NCI-H774 (cell line): ENCODE results near the gene UPF3A.
"Not testable (repeated sequence)": the region's sequence is repeated elsewhere in the genome, so short reads cannot be mapped to it uniquely, and the experiment has no call there.

ENCODE experiments used
- DNase-seq: peaks from one replicate; lab custom pipeline; 2025; lab: John Stamatoyannopoulos, UW

Gene UPF3A

DNA sequence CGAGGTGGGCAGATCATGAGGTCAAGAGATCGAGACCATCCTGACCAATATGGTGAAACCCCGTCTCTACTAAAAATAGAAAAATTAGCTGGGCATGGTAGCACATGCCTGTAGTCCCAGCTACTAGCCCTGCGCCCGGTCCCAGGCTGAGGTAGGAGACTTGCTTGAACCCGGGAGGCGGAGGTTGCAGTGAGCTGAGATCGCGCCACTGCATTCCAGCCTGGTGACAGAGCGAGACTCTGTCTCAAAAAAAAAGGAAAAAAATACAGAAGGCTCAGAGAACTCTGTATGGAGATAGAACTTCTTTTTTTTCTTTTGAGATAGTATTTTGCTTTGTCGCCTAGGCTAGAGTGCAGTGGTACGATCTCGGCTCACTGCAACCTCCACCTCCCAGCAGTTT lies 17.1 kb upstream of the UPF3A start:
- not testable (repeated sequence) for DNase-seq

DNA sequence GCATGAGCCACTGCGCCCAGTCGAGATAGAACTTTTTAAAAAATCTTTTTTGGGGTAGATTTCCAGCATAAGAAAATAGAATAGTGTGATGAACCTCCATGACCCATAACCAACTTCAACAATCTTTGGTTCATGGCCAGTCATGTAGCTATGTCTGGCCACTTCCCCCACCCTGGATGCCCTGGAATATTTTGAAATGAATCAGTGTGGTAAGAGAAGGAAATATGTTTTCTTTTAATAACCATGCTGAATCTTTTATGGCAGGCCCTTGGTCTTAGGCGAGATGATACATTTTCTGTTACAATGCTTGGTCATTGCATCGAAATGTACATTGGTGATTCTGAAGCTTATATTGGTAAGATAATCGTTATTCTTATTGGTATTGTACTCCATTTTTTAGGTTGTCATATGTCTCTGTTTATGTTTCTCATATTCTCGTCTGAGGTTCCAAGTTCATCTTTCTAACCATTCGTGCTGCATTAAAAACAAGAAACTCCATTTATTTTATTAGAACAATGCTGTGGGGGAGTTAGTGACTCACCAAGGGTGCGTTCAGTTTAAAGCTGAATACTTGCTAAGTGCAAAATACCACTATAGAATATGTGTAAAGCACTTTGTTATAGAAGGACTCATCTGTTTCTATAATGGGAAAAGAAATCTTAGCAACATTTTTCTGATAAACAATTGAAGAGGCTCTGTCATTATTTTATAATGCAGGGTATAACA lies 16.4 kb upstream of the UPF3A start:
- DNase-seq = no peak

DNA sequence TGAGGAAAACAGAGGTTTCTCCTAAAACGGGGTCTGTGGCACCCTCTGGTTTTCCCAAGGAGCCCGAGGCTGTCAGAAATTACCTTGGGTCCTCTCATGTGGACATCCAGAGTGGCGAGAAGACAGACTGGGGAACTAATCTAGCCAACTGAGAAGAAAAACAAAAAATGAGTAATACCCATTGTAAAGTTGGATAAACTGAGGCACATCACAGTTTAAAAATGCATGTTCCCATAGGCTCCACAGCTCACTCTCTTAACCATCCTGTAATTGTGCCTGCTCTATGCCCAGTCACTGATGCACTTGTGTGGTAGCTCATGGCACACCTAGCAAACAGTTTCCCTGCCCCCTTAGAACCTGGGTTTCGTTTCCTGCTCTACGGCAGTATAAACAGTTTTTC lies 15.2 kb upstream of the UPF3A start:
- no peak for DNase-seq

DNA sequence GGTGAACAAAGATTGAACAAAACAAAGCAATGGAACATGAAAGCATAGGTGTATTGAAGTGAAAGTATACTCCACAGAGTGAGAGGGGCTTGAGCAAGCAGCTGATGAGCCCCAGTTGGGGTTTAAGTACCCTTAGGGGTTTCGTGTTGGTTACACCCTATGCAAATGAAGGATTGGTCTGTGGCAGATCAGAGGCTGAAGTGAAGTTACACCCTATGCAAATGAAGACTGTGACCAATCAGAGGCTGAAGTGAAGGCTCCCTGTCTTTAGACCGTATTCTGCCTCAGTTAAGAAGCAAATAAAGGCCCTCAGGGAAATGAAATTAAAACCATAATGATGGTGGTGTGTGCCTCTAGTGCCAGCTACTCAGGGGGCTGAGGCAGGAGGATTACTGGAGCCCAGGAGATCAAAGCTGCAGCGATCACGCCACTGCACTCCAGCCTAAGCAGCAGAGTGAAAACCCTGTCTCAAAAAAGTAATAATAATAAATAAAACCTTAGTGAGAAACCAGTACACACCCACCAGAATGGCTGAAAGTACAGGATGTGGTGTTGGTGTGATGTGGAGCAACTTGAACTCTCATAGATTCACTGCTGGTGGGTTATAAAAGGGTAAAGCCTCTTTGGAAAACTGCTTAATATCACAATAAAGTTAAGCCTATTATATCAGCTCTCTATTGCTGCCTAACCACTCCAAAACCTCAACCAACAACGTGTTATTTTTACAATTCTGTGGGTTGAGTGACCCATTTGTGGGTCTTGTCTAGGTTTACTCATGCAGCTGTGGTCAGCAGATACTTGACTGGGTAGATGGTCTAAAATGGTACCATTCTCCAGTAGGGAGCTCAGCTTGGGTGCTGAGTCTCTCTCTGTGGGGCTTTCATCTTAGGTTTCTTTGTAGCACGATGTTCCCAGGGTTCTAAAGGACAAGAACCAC lies 12.8 kb upstream of the UPF3A start:
- DNase-seq = no peak

DNA sequence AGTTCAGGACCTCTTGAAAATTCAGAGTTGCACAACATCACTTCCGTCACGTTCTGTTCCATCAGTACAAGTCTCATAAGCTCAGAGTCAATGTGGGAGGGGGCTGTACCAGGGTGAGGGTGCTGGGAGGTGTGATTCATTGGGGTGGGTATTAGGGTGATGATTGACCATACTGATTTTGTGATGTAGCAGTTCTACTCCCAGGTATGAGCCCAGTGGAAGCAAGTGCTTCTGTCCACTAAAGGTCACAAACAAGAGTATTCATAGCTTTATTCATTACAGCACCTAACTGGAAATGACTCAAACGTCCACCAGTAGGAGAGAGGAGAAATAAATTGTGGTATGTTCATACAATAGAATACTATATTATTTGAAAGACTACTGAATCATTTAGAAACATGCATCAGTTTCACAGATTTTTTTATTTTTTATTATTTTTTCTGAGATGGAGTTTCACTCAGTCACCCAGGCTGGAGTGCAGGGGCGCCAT lies 12.1 kb upstream of the UPF3A start:
- DNase-seq = no peak

DNA sequence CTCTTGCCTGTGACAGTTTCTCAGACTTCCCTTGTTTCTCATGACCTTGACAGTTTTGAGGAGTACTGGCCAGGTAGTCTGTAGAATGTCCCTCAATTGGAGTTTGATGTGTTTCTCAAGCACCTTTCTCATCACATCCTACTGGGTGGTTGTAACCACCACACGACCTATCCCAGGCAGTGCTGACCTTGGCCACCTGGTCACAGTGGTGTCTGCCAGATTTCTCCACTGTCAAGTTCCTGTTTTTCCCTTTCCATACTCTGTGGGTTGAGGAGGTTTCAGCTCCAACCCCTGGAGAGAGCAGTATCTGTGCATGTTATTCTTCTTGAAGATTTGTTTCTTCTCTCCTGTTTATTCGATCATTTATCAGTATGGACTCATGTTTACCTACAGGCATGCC lies 8.4 kb upstream of the UPF3A start:
- DNase-seq = no peak

DNA sequence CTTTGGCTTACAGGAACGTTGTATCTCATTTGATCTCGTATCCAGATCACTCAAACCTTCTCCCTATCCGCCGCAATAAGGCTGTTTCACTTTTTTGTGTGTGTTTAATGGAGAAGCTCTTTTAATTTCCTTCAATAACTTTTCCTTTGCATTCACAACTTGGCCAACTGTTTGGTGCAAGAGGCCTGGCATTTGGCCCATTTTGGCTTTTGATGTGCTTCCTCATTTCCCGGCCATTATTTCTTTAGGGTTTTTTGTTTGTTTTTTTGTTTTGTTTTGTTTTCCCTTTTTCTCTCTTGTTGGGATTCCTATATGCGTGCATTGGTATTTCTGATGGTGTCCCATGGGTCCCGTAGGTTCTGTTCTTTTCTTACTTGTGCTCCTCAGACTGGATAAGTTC lies 6.1 kb upstream of the UPF3A start:
- no peak for DNase-seq

DNA sequence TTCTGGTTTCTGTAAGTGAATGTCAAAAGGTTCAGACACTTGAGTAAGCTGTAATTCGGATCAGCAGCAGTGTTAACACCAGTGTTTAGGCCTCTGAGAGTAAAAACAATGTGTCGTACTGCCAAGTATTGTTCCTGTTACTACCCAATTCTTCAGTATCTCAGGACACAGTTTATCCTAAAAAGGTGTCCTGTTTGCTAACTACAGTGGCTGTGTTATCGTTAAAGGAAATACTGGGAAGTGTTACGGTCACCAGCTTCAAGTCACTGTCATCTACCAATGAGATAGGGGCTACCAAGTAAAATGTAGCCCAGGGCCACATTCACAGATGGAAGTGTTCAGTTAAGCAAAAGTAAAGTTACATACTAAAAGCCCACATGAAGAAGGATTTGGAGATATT lies 2.3 kb upstream of the UPF3A start:
- DNase-seq = no peak

DNA sequence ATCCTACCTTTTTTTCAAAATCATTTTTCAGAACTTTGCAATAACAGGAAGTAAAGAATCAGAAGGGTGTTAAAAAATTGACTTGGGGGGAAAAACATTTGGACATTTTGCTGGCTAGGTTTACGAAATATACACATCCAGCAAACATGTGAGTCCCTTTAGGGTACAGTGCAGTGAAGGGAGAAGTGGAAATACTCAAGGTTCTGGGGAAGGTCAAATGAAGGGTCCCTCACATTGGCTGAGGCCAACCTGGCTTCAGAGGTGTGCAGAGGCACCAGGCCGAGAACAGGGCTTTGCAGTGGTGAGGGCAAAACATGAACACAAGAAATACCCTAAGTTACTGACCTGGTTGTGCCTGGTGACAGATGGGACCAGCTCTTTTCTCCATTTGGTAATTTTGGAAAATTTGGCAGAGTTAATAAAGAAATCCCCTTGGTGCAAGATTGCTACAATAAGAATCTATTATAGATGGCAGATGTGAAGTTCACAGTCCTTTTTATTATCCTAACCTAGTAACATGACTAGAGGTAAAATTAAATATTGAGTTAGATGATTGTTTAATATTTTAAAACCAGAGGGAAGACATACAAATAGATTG lies 1.5 kb upstream of the UPF3A start:
- DNase-seq = no peak

DNA sequence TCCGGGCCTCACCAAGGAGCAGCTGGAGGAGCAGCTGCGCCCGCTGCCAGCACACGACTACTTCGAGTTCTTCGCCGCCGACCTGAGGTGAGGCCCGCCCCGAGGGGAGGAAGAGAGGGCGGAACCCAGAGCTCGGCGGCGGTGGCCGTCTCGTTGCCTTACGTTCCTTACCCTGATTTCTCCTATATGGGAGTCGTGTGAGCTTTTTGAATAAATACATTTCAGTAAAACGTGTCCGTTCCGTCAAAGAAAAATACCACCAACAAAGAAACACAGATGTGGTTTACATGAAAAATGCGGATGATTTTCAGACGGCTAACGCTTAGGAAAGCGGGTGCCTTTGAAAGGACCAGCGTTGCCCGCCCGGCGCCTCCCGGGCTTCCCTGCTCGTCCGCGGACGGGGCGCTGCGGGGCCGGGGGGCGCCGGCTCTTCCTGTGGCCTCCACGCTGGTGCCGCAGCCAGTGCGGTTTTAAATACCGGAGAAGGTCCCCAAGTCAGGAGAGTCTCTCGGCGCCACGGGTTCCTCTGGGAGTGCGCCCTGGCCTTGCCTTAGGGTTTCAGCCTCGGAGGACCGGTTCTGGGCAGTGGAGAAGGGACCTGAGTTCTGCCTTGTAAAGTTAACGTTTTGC lies 755 bp downstream of the UPF3A start:
- peak; percentile 96 for DNase-seq

DNA sequence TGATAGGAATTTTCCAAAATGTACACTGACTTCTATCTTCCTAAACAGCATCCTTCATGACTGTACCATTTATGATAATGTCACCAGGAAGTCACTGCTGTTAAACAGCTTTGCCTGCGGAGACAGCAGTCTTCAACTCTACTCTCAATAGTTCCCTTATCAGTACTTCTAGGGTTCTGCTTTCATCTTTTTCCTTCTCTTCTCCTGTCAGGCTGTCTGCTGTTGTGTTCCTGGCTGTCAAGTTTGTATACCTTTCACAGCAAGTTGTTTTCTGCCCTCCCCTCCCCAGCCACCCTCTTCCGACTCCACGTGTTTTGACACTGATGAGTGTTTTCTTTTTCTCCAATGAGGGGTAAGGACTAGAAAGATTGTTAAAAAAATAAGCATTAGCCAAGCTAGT lies 2.2 kb downstream of the UPF3A start:
- DNase-seq = no peak

DNA sequence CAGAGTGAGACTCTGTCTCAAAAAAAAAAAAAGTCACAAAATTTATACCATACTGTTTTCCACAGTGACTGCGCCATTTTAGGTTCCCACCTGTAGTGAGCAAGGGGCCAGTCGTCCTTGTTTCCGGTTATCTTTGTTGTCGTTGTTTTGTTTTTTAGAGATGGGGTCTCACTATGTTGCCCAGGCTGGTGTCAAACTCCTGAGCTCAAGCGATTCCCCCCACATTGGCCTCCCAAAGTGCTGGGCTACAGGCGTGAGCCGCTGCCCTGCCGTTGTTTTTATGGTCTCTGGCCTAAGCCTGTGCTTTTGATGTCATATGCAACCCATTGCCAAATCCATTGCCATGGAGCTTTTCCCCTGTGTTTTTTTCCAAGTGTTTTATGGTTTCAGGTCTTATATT lies 3.3 kb downstream of the UPF3A start:
- DNase-seq = no peak

DNA sequence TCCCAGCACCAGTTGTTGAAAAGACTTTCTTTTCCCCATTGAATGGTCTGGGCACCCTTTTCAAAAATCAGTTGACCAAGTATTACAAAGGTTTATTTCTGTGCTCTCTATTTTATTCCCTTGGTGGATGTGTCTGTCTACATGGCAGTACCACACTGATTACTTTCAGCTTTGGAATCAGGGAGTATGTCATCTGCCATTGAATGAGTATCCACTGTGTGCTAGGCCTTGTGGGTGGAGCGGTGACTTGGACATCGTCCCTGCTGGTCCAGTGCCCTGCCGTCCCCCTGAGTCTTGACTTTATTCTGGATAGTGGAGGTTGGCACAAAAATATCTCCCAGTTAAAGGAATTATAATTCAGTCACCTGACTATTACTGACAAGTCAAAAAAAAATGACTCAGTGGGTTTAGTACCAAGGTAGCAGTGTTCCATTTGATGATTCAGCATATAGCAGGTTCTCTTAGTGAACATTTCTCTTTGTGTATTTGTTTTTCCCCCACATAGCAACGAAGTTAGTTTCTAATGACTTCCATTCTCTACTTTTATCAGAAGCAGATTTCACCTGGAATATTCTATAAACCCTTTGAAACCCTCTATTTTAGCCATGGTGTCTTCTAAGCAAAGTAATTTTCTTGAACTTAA lies 3.9 kb downstream of the UPF3A start:
- no peak for DNase-seq

DNA sequence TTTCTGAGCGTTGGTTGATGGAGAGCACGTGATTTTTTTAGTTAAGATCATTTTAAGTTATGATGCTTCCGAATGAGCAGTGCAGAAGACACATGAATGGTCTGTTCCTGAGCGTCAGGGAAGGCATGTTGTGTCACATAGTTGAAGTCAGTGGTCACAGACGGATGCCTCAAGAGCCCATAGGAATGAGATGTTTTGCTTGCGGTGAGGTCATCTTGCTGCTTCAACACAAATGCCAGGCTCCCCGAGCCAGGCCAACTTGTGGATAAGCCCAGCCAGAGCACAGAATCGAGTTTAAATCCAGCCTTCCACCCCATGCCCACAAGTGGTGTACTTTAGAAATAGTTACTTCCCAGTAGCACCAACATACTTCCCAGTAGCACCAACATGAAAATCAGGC lies 5.4 kb downstream of the UPF3A start:
- DNase-seq = no peak

DNA sequence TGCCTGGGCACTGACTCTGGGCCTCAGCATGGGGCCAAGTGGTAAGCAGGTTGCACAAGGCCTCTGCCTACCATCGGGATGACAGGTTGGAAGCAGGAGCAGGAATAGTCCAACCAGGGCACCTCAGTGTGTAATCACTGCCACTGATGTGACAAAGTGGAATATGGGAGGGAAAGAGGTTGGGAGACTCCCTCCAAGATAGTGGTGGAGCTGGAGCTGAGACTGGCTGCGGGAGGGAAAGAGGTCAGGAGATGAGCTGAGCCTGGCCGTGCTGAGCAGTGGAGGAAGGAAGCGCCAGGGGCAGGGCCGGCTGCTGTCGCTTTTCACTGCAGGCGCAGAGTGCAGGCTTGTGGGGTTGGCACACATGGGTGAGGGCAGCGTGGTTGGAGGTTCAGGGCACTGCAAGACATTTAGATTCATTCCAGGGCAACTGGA lies 6.8 kb downstream of the UPF3A start:
- DNase-seq = no peak

DNA sequence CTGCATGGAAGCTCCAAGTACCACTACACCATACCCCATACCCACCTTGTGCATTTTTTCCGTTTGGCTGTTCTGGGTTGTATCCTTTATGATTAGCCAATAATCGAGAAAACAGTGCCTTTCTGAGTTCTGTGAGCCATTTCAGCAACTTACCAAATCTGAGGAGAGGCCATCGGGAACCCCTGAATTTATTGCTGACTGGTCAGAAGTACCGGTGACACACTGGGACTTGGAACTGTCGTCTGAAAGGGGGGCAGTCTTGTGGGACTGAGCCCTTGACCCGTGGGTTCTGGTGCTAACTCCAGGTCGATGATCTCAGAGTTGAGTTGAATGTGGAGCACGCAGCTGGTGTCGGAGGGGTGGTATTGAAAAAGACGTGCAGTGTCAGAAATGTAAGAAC lies 15.0 kb downstream of the UPF3A start:
- DNase-seq = no peak

DNA sequence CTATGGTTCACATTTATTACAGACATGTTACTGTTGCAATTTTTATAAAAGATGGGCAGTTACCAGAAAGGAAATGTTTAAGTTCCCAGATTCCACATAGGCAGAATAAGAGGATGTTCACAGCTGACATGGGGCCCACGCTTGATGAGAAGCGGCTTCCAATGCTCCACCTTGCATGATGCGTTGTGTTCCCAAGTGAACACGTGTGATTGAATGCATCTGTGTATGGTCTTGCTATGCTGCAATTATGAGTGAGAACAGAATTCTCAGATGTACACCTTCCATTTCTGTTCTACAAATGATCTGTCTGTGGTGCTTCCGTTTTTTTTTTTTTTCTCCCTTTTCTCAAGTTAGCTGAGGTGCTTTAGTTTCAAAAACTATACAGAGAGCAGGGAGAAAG lies 15.5 kb downstream of the UPF3A start:
- DNase-seq = no peak

DNA sequence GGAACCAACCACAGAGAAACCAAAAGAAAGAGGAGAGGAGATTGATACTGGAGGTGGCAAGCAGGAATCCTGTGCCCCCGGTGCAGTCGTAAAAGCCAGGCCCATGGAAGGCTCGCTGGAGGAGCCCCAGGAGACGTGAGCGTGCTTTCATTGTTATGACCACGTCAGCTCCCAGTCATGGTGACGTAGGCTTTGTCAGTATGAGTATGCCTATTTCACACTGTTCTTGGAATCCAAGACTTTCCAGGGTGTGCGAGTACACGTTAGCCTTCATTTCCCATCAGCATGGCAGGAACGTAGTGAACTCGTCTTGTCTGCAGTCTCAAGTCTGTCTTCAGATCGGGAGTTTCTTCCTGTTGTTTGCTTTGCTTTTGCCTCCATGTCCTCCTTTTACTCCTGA lies 17.5 kb downstream of the UPF3A start:
- no peak for DNase-seq

DNA sequence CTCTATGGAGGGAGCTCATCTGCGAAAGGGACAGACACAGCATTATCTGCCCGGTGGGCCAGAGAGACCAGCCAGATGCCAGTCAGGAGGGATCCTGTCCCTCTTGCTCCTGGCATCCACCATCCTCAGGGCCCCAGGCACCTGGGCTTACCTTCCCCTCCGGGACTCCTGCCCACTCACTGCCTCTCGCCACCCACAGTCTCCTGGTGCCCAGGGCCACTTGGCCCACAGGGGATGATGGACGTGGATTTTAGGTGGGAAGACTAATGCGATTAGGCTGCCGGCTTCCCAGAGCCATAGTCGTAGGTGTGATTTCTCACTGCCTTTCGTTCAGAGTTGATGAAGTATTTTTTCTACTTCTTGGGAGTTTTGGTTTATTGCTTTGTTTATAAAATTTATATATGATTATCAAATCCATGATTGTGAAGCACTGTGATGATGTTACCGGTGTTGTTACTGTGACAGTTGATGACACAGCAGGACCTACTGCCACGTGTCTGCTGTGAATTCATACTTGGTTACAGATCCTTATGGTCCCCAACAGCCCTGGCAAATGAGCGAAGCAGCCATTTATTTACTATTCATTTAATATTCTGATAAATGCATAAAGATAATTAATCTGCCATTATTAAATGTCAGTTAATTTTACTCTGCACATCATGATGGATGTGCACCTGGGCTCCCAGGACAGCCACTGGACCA lies 18.4 kb downstream of the UPF3A start:
- no peak for DNase-seq

DNA sequence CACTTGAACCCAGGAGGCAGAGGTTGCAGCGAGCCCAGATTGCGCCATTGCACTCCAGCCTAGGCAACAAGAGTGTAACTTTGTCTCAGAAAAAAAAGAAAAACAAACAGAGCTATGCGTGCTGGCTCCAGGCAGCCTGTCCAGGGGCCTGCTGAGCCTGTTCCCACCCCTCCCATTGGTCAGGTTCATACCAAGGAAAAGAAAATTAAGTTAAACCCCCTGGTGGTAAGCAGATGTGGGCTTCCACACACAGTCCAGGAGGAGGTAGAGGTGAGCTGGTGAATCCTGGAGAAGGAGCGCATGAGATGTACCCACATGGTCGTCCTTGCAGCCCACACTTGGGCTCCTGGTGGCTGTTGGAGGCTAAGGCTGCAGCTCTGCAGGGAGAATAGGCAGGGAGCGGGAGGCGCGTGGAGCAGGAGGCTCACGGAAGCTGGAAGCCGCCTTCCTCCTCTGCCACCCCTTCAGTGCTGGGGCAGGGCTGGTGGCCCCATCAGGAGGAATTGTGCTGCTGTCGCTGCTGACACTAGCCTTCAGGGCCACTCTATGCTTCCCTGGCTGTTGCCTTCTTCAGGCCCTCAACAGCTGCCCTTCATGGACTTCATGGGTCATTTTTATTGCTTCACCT lies 22.4 kb downstream of the UPF3A start:
- no peak for DNase-seq
